ENCODE measurements around the gene VN1R4. TPM values are rescaled to one million over a fixed set of nuclear protein-coding genes. Genes with fewer than 3 reads are reported as not detected.
"Not testable (repeated sequence)": the region's sequence is repeated elsewhere in the genome, so short reads cannot be mapped to it uniquely, and the experiment has no call there.

VN1R4 gene
- total and polyA plus RNA-seq, 8 donors: not detected

- Histone ChIP-seq H3K4me3 (no peak overlapping the region), H3K9me3 (peaks cover 0 to 4% (median 0%) of the 10 kb centered on the region in 4 donors), H3K36me3 (no peaks in the 10 kb centered on the region), H3K4me1 (no peaks in the 10 kb centered on the region), H3K27me3 (no peaks in the 10 kb centered on the region), H3K27ac (no peak overlapping the region)
- intact Hi-C loops (cut with DNase I): no loop called here
- no peak for ATAC-seq
- FAIRE-seq: no peak
- DNase-seq: no peak
- 70 to 71% methylated on average over 7 of the region's 7 CpGs for WGBS, 2 donors
- TF ChIP-seq, protein P1, sequence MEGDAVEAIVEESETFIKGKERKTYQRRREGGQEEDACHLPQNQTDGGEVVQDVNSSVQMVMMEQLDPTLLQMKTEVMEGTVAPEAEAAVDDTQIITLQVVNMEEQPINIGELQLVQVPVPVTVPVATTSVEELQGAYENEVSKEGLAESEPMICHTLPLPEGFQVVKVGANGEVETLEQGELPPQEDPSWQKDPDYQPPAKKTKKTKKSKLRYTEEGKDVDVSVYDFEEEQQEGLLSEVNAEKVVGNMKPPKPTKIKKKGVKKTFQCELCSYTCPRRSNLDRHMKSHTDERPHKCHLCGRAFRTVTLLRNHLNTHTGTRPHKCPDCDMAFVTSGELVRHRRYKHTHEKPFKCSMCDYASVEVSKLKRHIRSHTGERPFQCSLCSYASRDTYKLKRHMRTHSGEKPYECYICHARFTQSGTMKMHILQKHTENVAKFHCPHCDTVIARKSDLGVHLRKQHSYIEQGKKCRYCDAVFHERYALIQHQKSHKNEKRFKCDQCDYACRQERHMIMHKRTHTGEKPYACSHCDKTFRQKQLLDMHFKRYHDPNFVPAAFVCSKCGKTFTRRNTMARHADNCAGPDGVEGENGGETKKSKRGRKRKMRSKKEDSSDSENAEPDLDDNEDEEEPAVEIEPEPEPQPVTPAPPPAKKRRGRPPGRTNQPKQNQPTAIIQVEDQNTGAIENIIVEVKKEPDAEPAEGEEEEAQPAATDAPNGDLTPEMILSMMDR (IDR thresholded peaks at IDR 0.05): no peak
Observed at GRCh38 chr19:53294786-53295441, 27.4 kb upstream of the VN1R4 start.

- H3K9me3 ChIP-seq: peaks cover 0 to 4% (median 0%) of the 10 kb centered on the region in 4 donors
- no peak for DNase-seq
- WGBS, 2 donors: 81 to 85% methylated on average over 47 of the region's 47 CpGs
- intact Hi-C loops (cut with DNase I): no loop called here
- H3K27ac ChIP-seq: no peak overlapping the region
- TF ChIP-seq, protein P1 (IDR thresholded peaks at IDR 0.05): no peak
- H3K4me3 ChIP-seq: no peak overlapping the region
- no peak for ATAC-seq
- H3K27me3 ChIP-seq: no peaks in the 10 kb centered on the region
- H3K4me1 ChIP-seq: no peaks in the 10 kb centered on the region
- H3K36me3 ChIP-seq: no peaks in the 10 kb centered on the region
- no peak for FAIRE-seq
Observed at GRCh38 chr19:53290758-53291549, 23.4 kb upstream of the VN1R4 start.

DNA sequence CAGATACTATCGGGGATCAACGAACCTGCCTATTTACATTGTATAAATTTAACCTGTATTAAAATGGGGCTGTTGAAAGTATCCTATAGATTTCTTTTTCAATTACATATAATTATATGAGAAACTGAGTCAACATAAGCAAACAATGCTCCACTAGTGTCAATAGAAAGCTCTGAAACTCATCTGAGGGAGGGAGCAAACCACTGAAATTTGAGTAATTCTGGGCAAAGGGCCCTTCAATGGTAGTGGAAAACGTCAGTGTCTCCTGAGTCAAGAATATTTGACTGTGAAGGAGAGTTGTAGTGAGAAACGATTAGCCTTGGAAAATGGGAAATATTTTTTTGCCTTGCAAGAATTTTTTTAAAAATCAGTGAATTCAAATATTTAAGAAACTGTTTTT is 17.6 kb upstream of the VN1R4 start:
- intact Hi-C loops (cut with DNase I): no loop called here
- 47 to 56% methylated on average over 4 of the region's 4 CpGs for WGBS, 2 donors
- no peaks in the 10 kb centered on the region for H3K36me3 ChIP-seq
- no peaks in the 10 kb centered on the region for H3K27me3 ChIP-seq
- FAIRE-seq (no peak), DNase-seq (no peak), ATAC-seq (no peak)
- H3K9me3 ChIP-seq: no peaks in the 10 kb centered on the region
- H3K4me3 ChIP-seq: no peak overlapping the region
- H3K4me1 ChIP-seq: no peaks in the 10 kb centered on the region
- TF ChIP-seq, protein P1 (IDR thresholded peaks at IDR 0.05): no peak
- no peak overlapping the region for H3K27ac ChIP-seq

- H3K27ac ChIP-seq; H3K4me3 ChIP-seq; intact Hi-C loops (cut with DNase I); H3K27me3 ChIP-seq; H3K4me1 ChIP-seq; FAIRE-seq; ATAC-seq; H3K36me3 ChIP-seq; H3K9me3 ChIP-seq: not testable (repeated sequence)
- peak in 1 of 6 donors; percentile 40 for DNase-seq
- 6 to 8% methylated on average over 1 of the region's 8 CpGs for WGBS, 2 donors
Observed at GRCh38 chr19:53281947-53282346, 14.4 kb upstream of the VN1R4 start.

DNA sequence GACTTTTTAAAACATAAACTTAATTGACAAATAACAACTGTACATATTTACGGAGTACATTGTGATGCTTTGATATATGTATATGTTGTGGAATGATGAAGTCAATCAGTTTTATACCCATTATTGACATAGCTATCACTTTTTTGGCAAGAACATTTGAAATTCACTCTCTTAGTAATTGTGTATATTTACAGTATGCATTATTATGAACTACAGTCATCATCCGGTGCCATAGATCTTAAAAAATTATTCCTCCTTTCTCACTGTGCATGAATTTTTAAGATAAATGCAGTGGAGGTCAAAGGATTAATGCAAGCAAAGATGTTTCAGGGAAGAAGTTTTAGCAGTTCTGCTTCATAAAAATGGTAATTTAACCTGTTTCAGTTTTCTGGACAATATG is 8.0 kb upstream of the VN1R4 start:
- FAIRE-seq (no peak), DNase-seq (no peak), ATAC-seq (no peak)
- Histone ChIP-seq H3K27ac (no peak overlapping the region), H3K4me3 (no peak overlapping the region), H3K4me1 (no peaks in the 10 kb centered on the region), H3K9me3 (no peaks in the 10 kb centered on the region), H3K27me3 (no peaks in the 10 kb centered on the region), H3K36me3 (no peaks in the 10 kb centered on the region)
- TF ChIP-seq, protein P1 (IDR thresholded peaks at IDR 0.05): no peak
- intact Hi-C loops (cut with DNase I): no loop called here
- 86 to 91% methylated on average over 2 of the region's 2 CpGs for WGBS, 2 donors

Measured in pancreas (tissue), 10 donors.